Mesenchymal stem cell (in vitro differentiated cells and primary cell): Measurements from ENCODE around the gene FTO.

ENCODE experiments used
- DNase-seq: peaks from one replicate; pipeline ENCODE4 v3.0.0-alpha.2; 2013
- H2AFZ ChIP-seq: one replicate; pipeline ENCODE4 v1.6.1; 2013; ENCODE audit warnings: low read depth, mild to moderate bottlenecking, control low read depth, inconsistent platforms, low read length, moderate library complexity
- H2AK5ac ChIP-seq: 2 replicates; pipeline ENCODE4 v1.6.1; 2013; ENCODE audit warnings: low read length, moderate library complexity, mild to moderate bottlenecking, inconsistent platforms; ENCODE audit not compliant: severe bottlenecking
- H2BK120ac ChIP-seq: one replicate; pipeline ENCODE4 v1.6.1; 2013; ENCODE audit warnings: low read depth, mild to moderate bottlenecking, inconsistent platforms, low read length, moderate library complexity
- H2BK12ac ChIP-seq, 2 experiments: one replicate each; pipeline ENCODE4 v1.6.1; 2013; ENCODE audit warnings: inconsistent platforms in 2 of 2, low read length in 2 of 2, mild to moderate bottlenecking in 2 of 2, moderate library complexity in 2 of 2, control low read depth in 1 of 2
- H2BK15ac ChIP-seq: one replicate; pipeline ENCODE4 v1.6.1; 2013; ENCODE audit warnings: mild to moderate bottlenecking, low read depth, inconsistent platforms; ENCODE audit not compliant: poor library complexity, severe bottlenecking
- H2BK5ac ChIP-seq: 2 replicates; pipeline ENCODE4 v1.6.1; 2013; ENCODE audit warnings: low read depth, mild to moderate bottlenecking, low read length, control low read depth, inconsistent platforms; ENCODE audit not compliant: poor library complexity, severe bottlenecking
- H3K14ac ChIP-seq, 2 experiments: one replicate each; pipeline ENCODE4 v1.6.1; 2013; ENCODE audit warnings: inconsistent platforms in 2 of 2, low read length in 2 of 2, control low read depth in 1 of 2, mild to moderate bottlenecking in 1 of 2, moderate library complexity in 1 of 2
- H3K18ac ChIP-seq, 2 experiments: one replicate each; pipeline ENCODE4 v1.6.1; 2013; ENCODE audit warnings: inconsistent platforms in 2 of 2, low read length in 2 of 2, control low read depth in 1 of 2, low read depth in 1 of 2, mild to moderate bottlenecking in 1 of 2
- H3K23ac ChIP-seq, 2 experiments: one replicate each; pipeline ENCODE4 v1.6.1; 2013; ENCODE audit warnings: inconsistent platforms in 2 of 2, low read length in 2 of 2, mild to moderate bottlenecking in 2 of 2, moderate library complexity in 2 of 2, control low read depth in 1 of 2
- H3K27ac ChIP-seq: 2 replicates; pipeline ENCODE4 v1.5.1; 2013; ENCODE audit warnings: mild to moderate bottlenecking, moderate library complexity, low read length, control low read depth, inconsistent platforms; ENCODE audit not compliant: poor library complexity, severe bottlenecking
- H3K27me3 ChIP-seq, 2 experiments: 2 replicates each; pipeline versions ENCODE4 v1.6.1 to v1.7.0; 2013; ENCODE audit warnings: low read length in 2 of 2, mild to moderate bottlenecking in 2 of 2, moderate library complexity in 2 of 2, control low read depth in 1 of 2, inconsistent platforms in 1 of 2; ENCODE audit not compliant: control insufficient read depth in 1 of 2, insufficient read depth in 1 of 2
- H3K36me3 ChIP-seq, 2 experiments: 2 replicates each; pipeline versions ENCODE4 v1.6.1 to v1.7.0; 2013; ENCODE audit warnings: low read length in 2 of 2, control low read depth in 1 of 2, inconsistent platforms in 1 of 2, low read depth in 1 of 2, mild to moderate bottlenecking in 1 of 2; ENCODE audit not compliant: insufficient read depth in 2 of 2, control insufficient read depth in 1 of 2
- H3K4ac ChIP-seq, 2 experiments: one replicate each; pipeline ENCODE4 v1.6.1; 2013; ENCODE audit warnings: inconsistent platforms in 2 of 2, low read length in 2 of 2, mild to moderate bottlenecking in 2 of 2, moderate library complexity in 2 of 2, control low read depth in 1 of 2, low read depth in 1 of 2
- H3K4me1 ChIP-seq: 2 replicates; pipeline ENCODE4 v1.6.1; 2013; ENCODE audit warnings: low read depth, low read length, control low read depth; ENCODE audit not compliant: control insufficient read depth, insufficient read depth
- H3K4me2 ChIP-seq: 2 replicates; pipeline ENCODE4 v1.6.1; 2013; ENCODE audit warnings: low read length, mild to moderate bottlenecking, inconsistent platforms; ENCODE audit not compliant: poor library complexity, severe bottlenecking
- H3K4me3 ChIP-seq, 2 experiments: 2 replicates each; pipeline versions ENCODE4 v1.5.1 to v1.7.0; 2013; ENCODE audit warnings: low read length in 2 of 2, mild to moderate bottlenecking in 2 of 2, control low read depth in 1 of 2, low read depth in 1 of 2; ENCODE audit not compliant: insufficient read depth in 1 of 2
- H3K79me1 ChIP-seq: replicated peaks from 2 replicates; pipeline ENCODE4 v1.6.1; 2013; ENCODE audit warnings: mild to moderate bottlenecking, control low read depth, low read length, inconsistent platforms; ENCODE audit not compliant: poor library complexity, severe bottlenecking
- H3K9ac ChIP-seq: 2 replicates; pipeline ENCODE4 v1.7.0; 2013; ENCODE audit warnings: mild to moderate bottlenecking, low read length, moderate library complexity
- H3K9me3 ChIP-seq: 2 replicates; pipeline ENCODE4 v1.7.0; 2013; ENCODE audit warnings: mild to moderate bottlenecking, low read length; ENCODE audit not compliant: control insufficient read depth
- H4K8ac ChIP-seq: one replicate; pipeline ENCODE4 v1.6.1; 2013; ENCODE audit warnings: inconsistent platforms, mild to moderate bottlenecking, low read length, moderate library complexity
- H4K91ac ChIP-seq: one replicate; pipeline ENCODE4 v1.6.1; 2013; ENCODE audit warnings: mild to moderate bottlenecking, low read length, inconsistent platforms
- WGBS: methylation state at CpG from one replicate; pipeline ENCODE4 v1.1.7; 2013; ENCODE audit warnings: mixed read lengths; 5-methylcytosine and 5-hydroxymethylcytosine counted together

FTO gene

GRCh38 chr16:53895433-53895832, 191.5 kb downstream of the FTO start:
- Histone ChIP-seq H4K8ac (no peak overlapping the region), H3K4me3 (no peak overlapping the region), H3K23ac (no peak overlapping the region), H2AFZ (no peak overlapping the region), H3K14ac (no peak overlapping the region), H2BK12ac (no peak overlapping the region), H3K36me3 (no peaks in the 10 kb centered on the region), H3K9ac (no peak overlapping the region), H3K27ac (no peak overlapping the region), H2BK15ac (no peak overlapping the region), H2BK120ac (no peak overlapping the region), H3K4me2 (no peak overlapping the region), H3K79me1 (peaks cover 9% of the 10 kb centered on the region), H3K4ac (no peak overlapping the region), H4K91ac (no peak overlapping the region), H3K9me3 (no peaks in the 10 kb centered on the region), H3K4me1 (no peaks in the 10 kb centered on the region), H3K18ac (no peak overlapping the region), H2BK5ac (no peak overlapping the region), H2AK5ac (no peak overlapping the region), H3K27me3 (no peaks in the 10 kb centered on the region)
- DNase-seq = no peak
- no CpG with 5 or more reads among the region's 2 CpGs for WGBS

GRCh38 chr16:53895851-53896250, 191.9 kb downstream of the FTO start:
- Histone ChIP-seq H2BK15ac (no peak overlapping the region), H3K4me3 (no peak overlapping the region), H2BK120ac (no peak overlapping the region), H3K14ac (no peak overlapping the region), H2AFZ (no peak overlapping the region), H3K9ac (no peak overlapping the region), H3K23ac (no peak overlapping the region), H3K4ac (no peak overlapping the region), H3K18ac (no peak overlapping the region), H4K8ac (no peak overlapping the region), H3K27ac (no peak overlapping the region), H3K4me2 (no peak overlapping the region), H3K27me3 (no peaks in the 10 kb centered on the region), H2AK5ac (no peak overlapping the region), H4K91ac (no peak overlapping the region), H3K9me3 (no peaks in the 10 kb centered on the region), H3K36me3 (no peaks in the 10 kb centered on the region), H3K4me1 (no peaks in the 10 kb centered on the region), H2BK12ac (no peak overlapping the region), H2BK5ac (no peak overlapping the region), H3K79me1 (peaks cover 9% of the 10 kb centered on the region)
- DNase-seq = no peak
- WGBS = no CpG with 5 or more reads among the region's 2 CpGs

- no peak overlapping the region for H3K9ac ChIP-seq
- no peak overlapping the region for H2AK5ac ChIP-seq
- no peak overlapping the region for H2BK15ac ChIP-seq
- H3K14ac ChIP-seq = no peak overlapping the region
- DNase-seq = no peak
- H2AFZ ChIP-seq = no peak overlapping the region
- peaks cover 9% of the 10 kb centered on the region for H3K79me1 ChIP-seq
- no peak overlapping the region for H2BK120ac ChIP-seq
- over 99% methylated on average over 7 of the region's 7 CpGs for WGBS
- no peak overlapping the region for H4K91ac ChIP-seq
- H3K4me3 ChIP-seq = no peak overlapping the region
- no peaks in the 10 kb centered on the region for H3K9me3 ChIP-seq
- no peak overlapping the region for H2BK12ac ChIP-seq
- no peaks in the 10 kb centered on the region for H3K36me3 ChIP-seq
- no peak overlapping the region for H3K4me2 ChIP-seq
- H3K4ac ChIP-seq = no peak overlapping the region
- no peak overlapping the region for H4K8ac ChIP-seq
- H3K18ac ChIP-seq = no peak overlapping the region
- H2BK5ac ChIP-seq = no peak overlapping the region
- H3K27ac ChIP-seq = no peak overlapping the region
- H3K23ac ChIP-seq = no peak overlapping the region
- H3K4me1 ChIP-seq = no peaks in the 10 kb centered on the region
- H3K27me3 ChIP-seq = no peaks in the 10 kb centered on the region
These were observed 192.8 kb downstream of the FTO start for GRCh38 chr16:53896722-53897121.

- Histone ChIP-seq H2BK5ac (no peak overlapping the region), H3K4me3 (no peak overlapping the region), H3K79me1 (peaks cover 8% of the 10 kb centered on the region), H3K18ac (no peak overlapping the region), H2BK15ac (no peak overlapping the region), H4K8ac (no peak overlapping the region), H3K27me3 (no peaks in the 10 kb centered on the region), H3K14ac (no peak overlapping the region), H4K91ac (no peak overlapping the region), H3K4me2 (no peak overlapping the region), H2AK5ac (no peak overlapping the region), H3K4ac (no peak overlapping the region), H3K9ac (no peak overlapping the region), H2BK120ac (no peak overlapping the region), H3K4me1 (no peaks in the 10 kb centered on the region), H3K23ac (no peak overlapping the region), H2AFZ (no peak overlapping the region), H3K36me3 (peaks cover 0 to under 1% of the 10 kb centered on the region in 2 experiments), H3K27ac (no peak overlapping the region), H2BK12ac (no peak overlapping the region), H3K9me3 (no peaks in the 10 kb centered on the region)
- no peak for DNase-seq
- WGBS = no CpG with 5 or more reads among the region's 1 CpG
These were observed 195.0 kb downstream of the FTO start for GRCh38 chr16:53898993-53899392.
